GM10266 (cell line): ENCODE measurements around the gene PANK1.
A peak's percentile ranks its signal among the peaks of the same experiment; 100 is the strongest.

Source experiments
- DNase-seq: peaks from one replicate; pipeline ENCODE4 v3.0.0; 2012; ENCODE audit errors: extremely low spot score
- TF ChIP-seq, protein P1 (sequence below): IDR thresholded peaks from 2 replicates; pipeline ENCODE4 v1.5.1; 2012; ENCODE audit warnings: mild to moderate bottlenecking, low read depth; ENCODE audit not compliant: control insufficient read depth, insufficient read depth; ENCODE audit errors: missing control alignments

Gene PANK1

DNA sequence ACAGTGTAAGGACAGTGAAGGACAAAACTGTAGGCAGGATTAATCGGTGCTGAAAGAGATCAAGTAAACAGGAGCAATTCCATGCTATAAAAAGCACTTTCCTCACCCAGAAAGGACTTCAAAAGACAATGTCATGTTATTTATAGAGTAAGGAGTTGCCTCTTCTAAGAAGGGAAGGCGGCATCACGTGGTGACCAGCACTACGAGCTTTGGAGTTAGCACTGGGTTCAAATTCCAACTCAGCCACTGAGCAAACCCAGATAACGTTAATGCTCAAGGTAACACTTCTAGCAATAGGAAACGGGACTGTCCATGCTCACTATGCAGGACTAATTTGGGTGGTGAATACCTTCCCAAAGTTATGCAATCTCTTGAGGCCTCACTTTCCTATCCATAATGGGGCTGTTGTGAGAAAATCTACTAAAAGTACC, 715 bp upstream of the PANK1 start:
- no peak for DNase-seq
- TF ChIP-seq, protein P1, sequence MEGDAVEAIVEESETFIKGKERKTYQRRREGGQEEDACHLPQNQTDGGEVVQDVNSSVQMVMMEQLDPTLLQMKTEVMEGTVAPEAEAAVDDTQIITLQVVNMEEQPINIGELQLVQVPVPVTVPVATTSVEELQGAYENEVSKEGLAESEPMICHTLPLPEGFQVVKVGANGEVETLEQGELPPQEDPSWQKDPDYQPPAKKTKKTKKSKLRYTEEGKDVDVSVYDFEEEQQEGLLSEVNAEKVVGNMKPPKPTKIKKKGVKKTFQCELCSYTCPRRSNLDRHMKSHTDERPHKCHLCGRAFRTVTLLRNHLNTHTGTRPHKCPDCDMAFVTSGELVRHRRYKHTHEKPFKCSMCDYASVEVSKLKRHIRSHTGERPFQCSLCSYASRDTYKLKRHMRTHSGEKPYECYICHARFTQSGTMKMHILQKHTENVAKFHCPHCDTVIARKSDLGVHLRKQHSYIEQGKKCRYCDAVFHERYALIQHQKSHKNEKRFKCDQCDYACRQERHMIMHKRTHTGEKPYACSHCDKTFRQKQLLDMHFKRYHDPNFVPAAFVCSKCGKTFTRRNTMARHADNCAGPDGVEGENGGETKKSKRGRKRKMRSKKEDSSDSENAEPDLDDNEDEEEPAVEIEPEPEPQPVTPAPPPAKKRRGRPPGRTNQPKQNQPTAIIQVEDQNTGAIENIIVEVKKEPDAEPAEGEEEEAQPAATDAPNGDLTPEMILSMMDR = no peak

GRCh38 chr10:89644691-89644966, 413 bp downstream of the PANK1 start:
- peak; percentile 55 for DNase-seq
- TF ChIP-seq, protein P1 = no peak

- TF ChIP-seq, protein P1 = no peak
- DNase-seq = peak; percentile 95
These were observed 991 bp downstream of the PANK1 start for GRCh38 chr10:89643812-89644690.

DNA sequence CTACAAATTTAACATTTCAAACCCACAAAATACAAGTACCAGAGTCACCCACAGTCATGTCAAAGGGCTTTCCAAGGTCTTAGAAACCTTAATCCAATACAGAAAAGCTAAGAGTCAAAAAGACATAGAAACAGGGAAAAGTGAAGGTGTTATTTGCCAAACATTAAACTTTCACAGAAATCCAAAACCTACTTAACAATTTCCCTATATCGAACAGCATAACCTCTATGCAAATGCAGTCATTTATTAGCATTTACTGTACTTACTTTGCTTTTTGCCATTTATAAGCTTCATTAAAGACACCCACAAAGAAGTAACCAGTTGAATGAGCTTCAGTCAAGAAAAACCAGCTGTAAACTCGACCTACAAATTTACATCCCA, 1.6 kb downstream of the PANK1 start:
- TF ChIP-seq, protein P1 = no peak
- DNase-seq = no peak

DNA sequence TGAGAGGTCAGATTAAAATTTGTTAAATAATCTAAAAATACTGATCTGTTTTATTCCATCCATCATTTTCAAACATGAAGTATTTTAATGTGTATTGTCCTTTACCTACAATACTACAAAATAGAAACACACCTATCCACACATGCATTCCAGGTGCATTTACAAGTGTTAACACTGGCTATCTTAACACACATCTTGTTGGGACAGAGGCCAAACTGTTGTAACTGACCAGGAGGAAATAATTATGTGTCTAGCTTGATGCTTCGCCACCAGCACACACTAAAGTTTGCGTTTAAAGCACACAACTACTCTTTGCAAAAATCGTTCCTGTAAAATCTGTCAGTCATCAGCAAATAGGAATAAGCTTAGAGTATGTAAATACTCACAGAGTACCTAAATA, 2.8 kb downstream of the PANK1 start:
- DNase-seq = no peak
- TF ChIP-seq, protein P1 = no peak

DNA sequence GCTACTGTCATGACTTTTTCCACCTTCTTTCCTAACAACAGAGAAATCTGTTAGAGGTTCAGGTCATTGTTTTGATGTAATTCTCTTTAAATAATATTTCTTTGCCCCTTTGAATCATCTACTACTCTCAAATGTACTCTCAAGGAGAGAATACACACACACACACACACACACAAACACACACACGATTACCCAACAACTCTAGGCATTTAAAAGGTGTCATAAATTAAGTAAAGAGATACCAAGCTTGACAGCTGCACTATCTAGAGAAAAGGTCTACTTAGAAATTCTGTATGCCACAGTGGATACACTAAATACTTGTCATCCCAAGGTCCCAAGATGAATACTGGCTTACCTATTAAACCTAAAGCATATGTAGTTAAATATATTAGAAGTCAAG, 4.8 kb downstream of the PANK1 start:
- DNase-seq = no peak
- TF ChIP-seq, protein P1 = no peak

GRCh38 chr10:89639326-89639725, 5.7 kb downstream of the PANK1 start:
- DNase-seq = no peak
- TF ChIP-seq, protein P1 = no peak
